Measurements from ENCODE around the gene ZNF236.
A peak's percentile ranks its signal among the peaks of the same experiment; 100 is the strongest.

ZNF236 gene

DNA sequence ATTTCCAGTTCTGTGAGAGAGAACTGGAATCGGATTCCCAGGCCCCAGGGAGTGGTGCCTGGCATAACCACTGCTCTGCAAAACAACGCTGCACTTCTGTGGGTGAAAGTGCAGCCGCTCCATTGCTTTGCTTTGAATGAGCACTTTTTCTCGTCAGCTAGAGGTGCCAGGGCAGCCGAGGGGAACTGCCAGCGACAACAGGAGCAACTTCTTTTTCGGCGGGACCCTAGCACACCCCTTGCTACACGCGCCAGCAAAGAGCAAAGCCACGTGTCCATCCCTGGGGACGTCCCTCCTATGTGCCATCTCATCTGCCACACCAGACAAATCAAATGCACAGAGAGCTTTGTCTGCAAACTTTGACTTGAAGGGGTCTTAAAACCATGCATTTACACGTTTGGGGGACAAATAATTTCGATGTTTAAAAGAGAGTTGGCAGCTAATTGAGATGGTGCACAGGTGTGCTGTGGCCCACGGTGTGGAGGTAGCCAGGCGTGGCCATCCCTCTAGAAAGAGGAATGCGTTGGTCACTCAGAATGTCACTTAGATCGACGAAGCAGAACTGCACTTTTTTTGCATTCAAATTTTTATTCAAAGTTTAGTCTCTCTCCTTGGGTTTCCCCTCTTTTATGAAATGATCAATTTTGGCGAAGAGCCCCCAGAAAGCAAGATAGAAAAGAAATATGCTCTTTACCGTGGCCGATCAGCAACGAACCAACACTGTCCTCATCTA, 158.5 kb downstream of the ZNF236 start:
- TF ChIP-seq FOXM1 (IDR thresholded peaks at IDR 0.05; ENCODE audit: borderline replicate concordance, low read depth), result 0 out of 2 replicates have a peak, but pooled peaks have one; percentile 20
- TF ChIP-seq, protein P1, sequence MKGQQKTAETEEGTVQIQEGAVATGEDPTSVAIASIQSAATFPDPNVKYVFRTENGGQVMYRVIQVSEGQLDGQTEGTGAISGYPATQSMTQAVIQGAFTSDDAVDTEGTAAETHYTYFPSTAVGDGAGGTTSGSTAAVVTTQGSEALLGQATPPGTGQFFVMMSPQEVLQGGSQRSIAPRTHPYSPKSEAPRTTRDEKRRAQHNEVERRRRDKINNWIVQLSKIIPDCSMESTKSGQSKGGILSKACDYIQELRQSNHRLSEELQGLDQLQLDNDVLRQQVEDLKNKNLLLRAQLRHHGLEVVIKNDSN (IDR thresholded peaks at IDR 0.05), result peak; percentile 37; the same call in 1 of the 2 replicates
- no peak for TF ChIP-seq CEBPB (IDR thresholded peaks at IDR 0.05)
- TF ChIP-seq NFIC (IDR thresholded peaks at IDR 0.05), result peak; percentile 55
- peak; percentile 85 for TF ChIP-seq TCF12 (IDR thresholded peaks at IDR 0.05; ENCODE audit: low read depth)
- TF ChIP-seq TAF1 (IDR thresholded peaks at IDR 0.05; ENCODE audit: low read depth), result 0 out of 2 replicates have a peak, but pooled peaks have one; percentile 20
- no peak for TF ChIP-seq YY1 (IDR thresholded peaks at IDR 0.05; ENCODE audit: low read depth)
- TF ChIP-seq EP300 (IDR thresholded peaks at IDR 0.05; ENCODE audit: borderline replicate concordance), result no peak; the same call in 1 of the 2 replicates
- no peak for TF ChIP-seq RAD21 (IDR thresholded peaks at IDR 0.05; ENCODE audit: low read depth)
- TF ChIP-seq, protein P2, sequence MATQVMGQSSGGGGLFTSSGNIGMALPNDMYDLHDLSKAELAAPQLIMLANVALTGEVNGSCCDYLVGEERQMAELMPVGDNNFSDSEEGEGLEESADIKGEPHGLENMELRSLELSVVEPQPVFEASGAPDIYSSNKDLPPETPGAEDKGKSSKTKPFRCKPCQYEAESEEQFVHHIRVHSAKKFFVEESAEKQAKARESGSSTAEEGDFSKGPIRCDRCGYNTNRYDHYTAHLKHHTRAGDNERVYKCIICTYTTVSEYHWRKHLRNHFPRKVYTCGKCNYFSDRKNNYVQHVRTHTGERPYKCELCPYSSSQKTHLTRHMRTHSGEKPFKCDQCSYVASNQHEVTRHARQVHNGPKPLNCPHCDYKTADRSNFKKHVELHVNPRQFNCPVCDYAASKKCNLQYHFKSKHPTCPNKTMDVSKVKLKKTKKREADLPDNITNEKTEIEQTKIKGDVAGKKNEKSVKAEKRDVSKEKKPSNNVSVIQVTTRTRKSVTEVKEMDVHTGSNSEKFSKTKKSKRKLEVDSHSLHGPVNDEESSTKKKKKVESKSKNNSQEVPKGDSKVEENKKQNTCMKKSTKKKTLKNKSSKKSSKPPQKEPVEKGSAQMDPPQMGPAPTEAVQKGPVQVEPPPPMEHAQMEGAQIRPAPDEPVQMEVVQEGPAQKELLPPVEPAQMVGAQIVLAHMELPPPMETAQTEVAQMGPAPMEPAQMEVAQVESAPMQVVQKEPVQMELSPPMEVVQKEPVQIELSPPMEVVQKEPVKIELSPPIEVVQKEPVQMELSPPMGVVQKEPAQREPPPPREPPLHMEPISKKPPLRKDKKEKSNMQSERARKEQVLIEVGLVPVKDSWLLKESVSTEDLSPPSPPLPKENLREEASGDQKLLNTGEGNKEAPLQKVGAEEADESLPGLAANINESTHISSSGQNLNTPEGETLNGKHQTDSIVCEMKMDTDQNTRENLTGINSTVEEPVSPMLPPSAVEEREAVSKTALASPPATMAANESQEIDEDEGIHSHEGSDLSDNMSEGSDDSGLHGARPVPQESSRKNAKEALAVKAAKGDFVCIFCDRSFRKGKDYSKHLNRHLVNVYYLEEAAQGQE (IDR thresholded peaks at IDR 0.05; ENCODE audit: low read depth), result no peak
- TF ChIP-seq, protein P3, sequence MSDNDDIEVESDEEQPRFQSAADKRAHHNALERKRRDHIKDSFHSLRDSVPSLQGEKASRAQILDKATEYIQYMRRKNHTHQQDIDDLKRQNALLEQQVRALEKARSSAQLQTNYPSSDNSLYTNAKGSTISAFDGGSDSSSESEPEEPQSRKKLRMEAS (IDR thresholded peaks at IDR 0.05), result peak; percentile 56
- TF ChIP-seq TEAD4 (IDR thresholded peaks at IDR 0.05), result peak; percentile 75

DNA sequence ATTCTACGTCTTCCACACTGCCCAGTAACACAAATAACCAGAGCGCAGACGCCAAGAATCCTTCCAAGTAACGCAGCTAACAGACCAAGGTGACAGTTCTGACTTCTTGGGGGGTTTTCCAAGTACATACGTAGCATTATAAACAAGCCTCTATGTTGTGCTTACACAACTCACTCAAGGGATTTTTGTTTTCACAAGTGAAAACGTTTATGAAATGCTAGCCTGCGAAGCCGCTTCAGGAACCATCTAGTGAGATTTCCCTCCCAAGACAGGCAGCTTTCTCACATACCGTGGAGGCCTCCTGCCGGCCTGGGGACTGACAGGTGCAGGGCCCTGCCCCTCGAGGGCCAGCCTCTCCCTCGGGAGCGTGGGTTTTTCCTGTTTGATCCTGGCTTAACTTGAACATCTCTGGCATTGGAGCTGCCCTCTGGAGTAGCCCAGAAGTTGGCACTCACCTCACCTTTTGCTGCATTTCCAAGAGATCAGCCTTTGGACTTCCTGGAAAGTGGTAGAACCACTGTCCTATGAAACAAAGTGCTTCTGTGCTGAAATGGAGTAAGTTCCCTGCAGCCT, 159.1 kb downstream of the ZNF236 start:
- TF ChIP-seq EGR1 (IDR thresholded peaks at IDR 0.05), result no peak
- no peak; the same call in 1 of the 2 replicates for TF ChIP-seq EP300 (IDR thresholded peaks at IDR 0.05; ENCODE audit: borderline replicate concordance)
- TF ChIP-seq, protein P1 (IDR thresholded peaks at IDR 0.05), result no peak
- TF ChIP-seq CEBPB (IDR thresholded peaks at IDR 0.05), result no peak
- TF ChIP-seq YY1 (IDR thresholded peaks at IDR 0.05; ENCODE audit: low read depth), result no peak
- peak; percentile 78 for TF ChIP-seq TEAD4 (IDR thresholded peaks at IDR 0.05)
- TF ChIP-seq FOXM1 (IDR thresholded peaks at IDR 0.05; ENCODE audit: borderline replicate concordance, low read depth), result no peak
- TF ChIP-seq NFIC (IDR thresholded peaks at IDR 0.05), result peak; percentile 27; the same call in 1 of the 2 replicates
- TF ChIP-seq, protein P3 (IDR thresholded peaks at IDR 0.05), result peak; percentile 80
- TF ChIP-seq ZBTB7A (IDR thresholded peaks at IDR 0.05; ENCODE audit: low read depth), result no peak; the same call in none of the 2 replicates
- TF ChIP-seq CREB1 (IDR thresholded peaks at IDR 0.05; ENCODE audit: low read depth), result no peak
- TF ChIP-seq RAD21 (IDR thresholded peaks at IDR 0.05; ENCODE audit: low read depth), result no peak; the same call in 1 of the 2 replicates
- TF ChIP-seq TAF1 (IDR thresholded peaks at IDR 0.05; ENCODE audit: low read depth), result 0 out of 2 replicates have a peak, but pooled peaks have one; percentile 4
- TF ChIP-seq, protein P2 (IDR thresholded peaks at IDR 0.05; ENCODE audit: low read depth), result no peak
- no peak; the same call in 1 of the 2 replicates for TF ChIP-seq TCF12 (IDR thresholded peaks at IDR 0.05; ENCODE audit: low read depth)

- TF ChIP-seq CREB1 (IDR thresholded peaks at IDR 0.05; ENCODE audit: low read depth) (no peak), NFIC (IDR thresholded peaks at IDR 0.05) (no peak), EP300 (IDR thresholded peaks at IDR 0.05; ENCODE audit: borderline replicate concordance) (no peak), TEAD4 (IDR thresholded peaks at IDR 0.05) (no peak), TAF1 (IDR thresholded peaks at IDR 0.05; ENCODE audit: low read depth) (no peak)
- TF ChIP-seq, protein P1 (IDR thresholded peaks at IDR 0.05), result peak; percentile 36; the same call in 1 of the 2 replicates
These were observed 159.7 kb downstream of the ZNF236 start for GRCh38 chr18:76982038-76982437.

- TF ChIP-seq RAD21 (IDR thresholded peaks at IDR 0.05; ENCODE audit: low read depth), result peak; percentile 89
- TF ChIP-seq TEAD4 (IDR thresholded peaks at IDR 0.05), result peak; percentile 40; the same call in 1 of the 2 replicates
- no peak for TF ChIP-seq EGR1 (IDR thresholded peaks at IDR 0.05)
- TF ChIP-seq TAF1 (IDR thresholded peaks at IDR 0.05; ENCODE audit: low read depth), result no peak
- TF ChIP-seq YY1 (IDR thresholded peaks at IDR 0.05; ENCODE audit: low read depth), result no peak
- TF ChIP-seq, protein P1 (IDR thresholded peaks at IDR 0.05), result peak; percentile 39; the same call in 1 of the 2 replicates
- TF ChIP-seq, protein P2 (IDR thresholded peaks at IDR 0.05; ENCODE audit: low read depth), result no peak
- TF ChIP-seq, protein P3 (IDR thresholded peaks at IDR 0.05), result 0 out of 2 replicates have a peak, but pooled peaks have one; percentile 32
- TF ChIP-seq NFIC (IDR thresholded peaks at IDR 0.05), result peak; percentile 20; the same call in 1 of the 2 replicates
- no peak for TF ChIP-seq TCF12 (IDR thresholded peaks at IDR 0.05; ENCODE audit: low read depth)
- TF ChIP-seq EP300 (IDR thresholded peaks at IDR 0.05; ENCODE audit: borderline replicate concordance), result no peak
- TF ChIP-seq CEBPB (IDR thresholded peaks at IDR 0.05), result no peak
- TF ChIP-seq ZBTB7A (IDR thresholded peaks at IDR 0.05; ENCODE audit: low read depth), result no peak
- TF ChIP-seq FOXM1 (IDR thresholded peaks at IDR 0.05; ENCODE audit: borderline replicate concordance, low read depth), result no peak
- peak; percentile 27; the same call in 1 of the 2 replicates for TF ChIP-seq CREB1 (IDR thresholded peaks at IDR 0.05; ENCODE audit: low read depth)
These were observed 160.7 kb downstream of the ZNF236 start for GRCh38 chr18:76982841-76983583.

Measured in Ishikawa (cell line).